HG02571 (cell line): ENCODE results near the gene WBP4.

Experiments used
- ATAC-seq: cut with Tn5 transposase; IDR thresholded peaks from one replicate; pipeline ENCODE4 v1.9.1; 2021; ENCODE audit warnings: mild to moderate bottlenecking, moderate library complexity; ENCODE audit not compliant: unreplicated experiment

The WBP4 gene

GRCh38 chr13:41048640-41049039 lies 12.7 kb upstream of the WBP4 start:
- ATAC-seq, result no peak

DNA sequence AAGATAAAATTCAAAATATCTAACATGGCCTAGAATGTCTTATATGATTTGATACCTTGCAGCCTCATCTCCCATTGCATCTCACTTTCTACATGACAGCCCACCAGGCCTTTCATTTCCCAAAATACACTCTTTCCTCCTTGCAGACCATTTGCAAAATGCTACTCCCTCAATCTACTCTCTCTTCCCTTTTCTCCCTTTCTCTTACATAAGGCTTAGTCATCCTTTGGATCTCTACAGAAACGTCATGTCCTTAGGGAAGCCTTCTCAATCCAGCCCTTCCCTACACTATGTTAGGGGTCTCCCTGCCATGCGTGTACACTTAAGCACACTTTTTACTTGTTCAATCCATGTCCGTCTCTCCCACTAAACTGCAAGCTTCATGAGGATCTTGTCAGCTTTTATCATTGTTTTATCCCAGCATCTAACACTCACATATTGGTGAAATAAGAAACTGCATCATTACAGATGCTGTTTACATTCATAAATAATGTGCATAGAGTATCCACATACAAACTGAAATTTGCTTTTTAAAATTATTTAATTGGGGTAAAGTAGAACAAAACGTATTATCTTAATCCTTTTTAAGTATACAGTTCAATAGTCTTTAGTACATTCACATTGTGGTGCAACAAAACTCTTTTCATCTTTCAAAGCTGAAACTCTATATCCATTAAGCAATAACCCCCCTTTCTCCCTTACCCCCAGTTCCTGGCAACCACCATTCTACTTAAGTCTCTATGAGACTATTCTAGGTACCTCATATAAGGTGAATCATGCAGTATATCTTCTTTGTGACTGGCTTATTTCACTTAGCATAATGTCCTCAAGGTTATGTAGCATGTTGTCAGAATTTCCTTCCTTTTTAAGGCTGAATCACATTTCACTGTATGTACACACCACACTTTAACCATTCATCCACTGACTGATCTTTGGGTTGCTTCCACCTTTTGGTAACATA lies 11.5 kb upstream of the WBP4 start:
- ATAC-seq, result no peak

DNA sequence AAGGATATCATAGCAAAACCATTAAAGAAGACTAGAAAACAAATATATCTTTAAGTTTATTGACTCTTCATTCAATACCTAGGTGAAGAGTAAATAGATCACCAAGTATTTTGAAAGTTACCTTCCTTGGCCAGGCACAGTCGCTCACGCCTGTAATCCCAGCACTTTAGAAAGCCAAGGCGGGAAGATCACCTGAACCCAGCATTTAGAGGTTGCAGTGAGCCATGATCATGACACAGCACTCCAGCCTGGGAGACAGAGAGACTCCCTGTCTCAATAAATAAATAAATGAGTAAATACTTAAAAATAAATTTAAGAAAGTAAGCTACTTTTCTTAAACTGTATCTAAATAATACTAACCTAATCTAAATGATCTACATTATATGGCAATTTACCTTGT lies 8.9 kb upstream of the WBP4 start:
- ATAC-seq, result no peak

DNA sequence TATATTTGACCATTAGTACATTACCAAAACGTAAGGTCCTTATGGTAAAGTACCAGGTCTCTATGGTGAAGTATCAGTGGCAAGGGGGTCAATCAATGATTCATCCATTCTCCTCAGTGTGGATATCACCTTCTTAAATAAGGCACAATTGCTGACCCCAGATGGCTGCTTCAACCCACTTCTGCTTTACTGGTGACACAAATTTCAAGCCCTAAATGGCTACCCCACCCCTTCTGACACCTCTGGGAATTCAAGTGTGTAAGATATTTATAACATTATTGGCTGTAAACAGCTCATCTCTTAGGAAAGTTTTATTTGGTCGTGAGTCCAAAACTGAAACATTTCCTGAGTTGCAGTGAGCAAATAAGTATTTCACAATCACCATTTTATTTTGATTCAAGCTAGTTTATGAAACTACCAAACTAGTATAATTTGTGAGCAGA lies 7.9 kb upstream of the WBP4 start:
- ATAC-seq, result no peak

DNA sequence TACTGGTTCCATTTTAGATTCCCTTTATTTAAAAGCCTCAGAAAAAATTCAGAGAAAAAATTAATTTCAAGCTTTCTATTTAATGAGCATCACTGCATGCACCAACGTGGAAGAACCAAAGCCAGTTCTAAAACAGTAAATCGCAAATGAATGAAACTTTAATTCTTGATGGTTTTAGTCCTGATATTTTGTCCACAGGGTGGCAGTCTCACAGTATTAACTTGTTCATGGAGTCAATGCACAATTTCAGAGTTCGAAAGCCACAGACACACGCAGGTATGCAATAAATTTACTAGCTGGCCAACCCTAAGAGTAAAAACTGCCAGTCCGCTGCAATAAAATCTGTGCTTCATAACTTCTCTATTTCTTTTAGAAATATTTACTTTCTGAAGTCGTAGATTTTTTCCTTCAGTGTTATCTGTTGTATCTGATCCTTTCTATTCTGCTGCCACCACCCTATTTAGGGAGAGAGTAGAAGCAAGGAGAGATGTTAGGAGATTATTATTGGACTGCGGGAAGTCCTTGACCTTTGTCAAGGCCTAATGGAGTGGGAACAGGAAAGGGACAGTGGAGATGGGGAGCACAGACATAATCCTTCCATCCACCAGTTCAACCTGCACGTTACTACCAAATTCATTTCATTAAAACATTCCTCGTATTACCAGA lies 7.0 kb upstream of the WBP4 start:
- no peak for ATAC-seq

DNA sequence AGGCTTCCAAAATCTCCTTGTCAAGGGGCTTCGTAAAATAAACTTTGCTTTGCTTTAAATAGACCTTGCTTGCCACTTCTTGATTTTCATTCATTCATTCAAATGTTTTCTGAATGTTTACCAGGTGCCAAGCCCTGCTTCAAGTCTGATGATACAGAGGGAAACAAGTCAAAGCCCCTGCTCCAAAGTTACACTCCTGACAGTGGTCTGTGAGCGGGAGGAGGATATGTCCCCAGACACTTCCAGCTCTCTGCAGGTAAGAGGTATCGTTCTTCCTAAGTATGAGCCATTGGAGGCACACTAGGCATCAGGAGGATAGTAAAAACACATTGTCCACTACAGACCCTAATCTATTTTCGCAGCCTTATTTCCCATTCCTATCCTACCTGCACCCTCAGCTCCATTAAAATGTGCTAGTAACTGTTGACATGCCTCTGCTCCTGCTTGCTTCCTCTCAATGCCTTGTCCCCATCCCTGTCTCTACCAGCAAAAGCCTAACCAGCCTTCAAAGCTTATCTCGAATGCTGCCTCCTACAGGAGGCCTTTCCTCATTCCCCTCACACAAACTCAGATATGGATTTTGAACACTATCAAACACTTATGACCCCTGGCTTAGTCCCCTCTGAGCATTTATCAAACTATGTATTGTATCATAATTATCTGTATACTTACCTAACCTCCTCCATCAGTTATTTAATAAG lies 6.2 kb upstream of the WBP4 start:
- ATAC-seq, result no peak

GRCh38 chr13:41056194-41056593 lies 5.1 kb upstream of the WBP4 start:
- no peak for ATAC-seq

- no peak for ATAC-seq
Measured at GRCh38 chr13:41056826-41057711, 4.2 kb upstream of the WBP4 start.

- ATAC-seq, result no peak
Measured at GRCh38 chr13:41058295-41059070, 2.8 kb upstream of the WBP4 start.

- no peak for ATAC-seq
Measured at GRCh38 chr13:41059456-41060081, 1.7 kb upstream of the WBP4 start.

- peak; percentile 36 for ATAC-seq
Measured at GRCh38 chr13:41060082-41060723, 1.1 kb upstream of the WBP4 start.

- ATAC-seq, result peak; percentile 33
Measured at GRCh38 chr13:41060724-41061074, 610 bp upstream of the WBP4 start.

GRCh38 chr13:41061914-41062837 lies 867 bp downstream of the WBP4 start:
- ATAC-seq, result peak; percentile 25

DNA sequence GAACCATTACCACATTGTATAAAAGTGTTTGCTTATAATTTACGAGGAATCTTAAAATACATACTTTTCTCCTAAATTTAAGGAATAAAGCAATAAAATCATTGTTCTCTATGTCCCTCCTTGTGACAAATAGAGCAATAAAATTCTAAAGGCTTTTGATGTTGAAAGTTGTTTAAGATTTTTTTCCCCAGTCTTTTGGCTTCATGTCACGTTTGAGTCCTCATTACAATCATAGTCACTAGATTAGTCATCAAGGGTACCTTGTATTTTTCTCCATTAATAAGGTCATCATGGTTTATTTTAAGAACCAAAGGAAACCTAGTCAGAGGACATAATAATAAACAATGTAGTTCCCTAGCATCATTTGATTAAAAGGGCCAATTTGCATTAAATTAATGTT lies 3.2 kb downstream of the WBP4 start:
- no peak for ATAC-seq

GRCh38 chr13:41065078-41065477 lies 3.8 kb downstream of the WBP4 start:
- ATAC-seq, result no peak

- ATAC-seq, result no peak
Measured at GRCh38 chr13:41074523-41074922, 13.2 kb downstream of the WBP4 start.

- ATAC-seq, result no peak
Measured at GRCh38 chr13:41075034-41075433, 13.7 kb downstream of the WBP4 start.

DNA sequence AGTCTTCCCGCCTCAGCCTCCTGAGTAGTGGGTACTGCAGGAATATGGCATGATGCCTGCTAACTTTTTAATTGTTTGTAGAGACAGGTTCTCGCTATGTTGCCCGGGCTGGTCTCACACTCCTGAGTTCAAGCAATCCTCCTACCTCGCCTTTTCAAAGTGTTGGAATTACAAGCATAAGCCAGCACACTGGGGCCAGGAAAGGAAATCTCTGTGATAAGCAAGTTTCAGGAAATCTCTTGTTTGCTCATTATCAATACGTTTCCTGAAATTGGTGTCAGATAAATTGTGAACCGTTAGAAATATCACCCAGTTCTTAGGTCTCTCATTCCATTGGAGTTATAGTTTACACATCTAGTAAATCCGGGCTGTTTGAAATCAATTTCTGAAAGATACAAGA lies 14.2 kb downstream of the WBP4 start:
- no peak for ATAC-seq
